H1 (cell line): Measurements from ENCODE around the gene MPEG1. TPM values are rescaled to one million over a fixed set of nuclear protein-coding genes. Genes with fewer than 3 reads are reported as not detected.

Experiments
- CTCF ChIA-PET: fragments of 300-600 bp; sonication (Branson Sonifier 250); formaldehyde crosslinking; loops from one replicate; lab custom pipeline; 2021; ENCODE audit not compliant: partially characterized antibody; lab: Charles Lee
- POLR2A ChIA-PET: fragments of 300-600 bp; sonication (Branson Sonifier 250); formaldehyde crosslinking; loops from one replicate; lab custom pipeline; 2021; ENCODE audit warnings: inconsistent platforms; ENCODE audit not compliant: partially characterized antibody; lab: Charles Lee
- DNase-seq, 2 experiments: peaks; one replicate each; pipeline versions ENCODE4 v3.0.0 to v3.0.0-alpha.2; 2010 to 2022; ENCODE audit warnings: low spot score in 2 of 2, low read depth in 1 of 2, mixed read lengths in 1 of 2
- FAIRE-seq: peaks from 2 replicates; lab custom pipeline; 2011; peaks lifted over from hg19 to GRCh38; lab: Jason Lieb, UNC
- H2AFZ ChIP-seq: 2 replicates; pipeline ENCODE4 v1.8.1; 2012; ENCODE audit warnings: low read length, inconsistent platforms
- H2AK5ac ChIP-seq: 2 replicates; pipeline ENCODE4 v1.6.1; 2013; ENCODE audit warnings: low read depth, low read length
- H2BK120ac ChIP-seq: replicated peaks from 2 replicates; pipeline ENCODE3; 2013; ENCODE audit warnings: low read depth, low read length, inconsistent platforms
- H2BK12ac ChIP-seq: 2 replicates; pipeline ENCODE4 v1.6.1; 2013; ENCODE audit warnings: low read depth, low read length
- H2BK15ac ChIP-seq: 2 replicates; pipeline ENCODE4 v1.6.1; 2013; ENCODE audit warnings: low read length
- H2BK20ac ChIP-seq: 2 replicates; pipeline ENCODE4 v1.6.1; 2013; ENCODE audit warnings: low read length
- H2BK5ac ChIP-seq: 2 replicates; pipeline ENCODE4 v1.6.1; 2013; ENCODE audit warnings: low read depth, low read length
- H3K14ac ChIP-seq: 2 replicates; pipeline ENCODE4 v1.6.1; 2013; ENCODE audit warnings: inconsistent platforms; ENCODE audit not compliant: insufficient read length
- H3K18ac ChIP-seq: 2 replicates; pipeline ENCODE4 v1.6.1; 2013; ENCODE audit warnings: low read length; ENCODE audit errors: extremely low read depth
- H3K23ac ChIP-seq: 2 replicates; pipeline ENCODE4 v1.6.1; 2013; ENCODE audit warnings: inconsistent platforms; ENCODE audit not compliant: insufficient read length
- H3K23me2 ChIP-seq: 2 replicates; pipeline ENCODE4 v1.6.1; 2013; ENCODE audit warnings: low read depth, low read length
- H3K27ac ChIP-seq: 2 replicates; pipeline ENCODE4 v1.6.1; 2011; ENCODE audit warnings: low read depth, low read length, inconsistent platforms
- H3K27me3 ChIP-seq, 4 experiments: replicated peaks in 1 of 4; 1 replicate in 1 of 4; 2 replicates in 3 of 4; pipeline versions ENCODE4 v1.6.1 to v1.8.1; 2011 to 2013; ENCODE audit warnings: low read length in 3 of 4, mild to moderate bottlenecking in 3 of 4, inconsistent platforms in 2 of 4, mixed read lengths in 2 of 4, moderate library complexity in 1 of 4; ENCODE audit not compliant: control insufficient read depth in 3 of 4, insufficient read depth in 3 of 4; ENCODE audit errors: extremely low read depth in 1 of 4
- H3K36me3 ChIP-seq, 4 experiments: 2 replicates each; pipeline versions ENCODE4 v1.6.1 to v1.8.1; 2011 to 2013; ENCODE audit warnings: mild to moderate bottlenecking in 4 of 4, low read length in 3 of 4, moderate library complexity in 2 of 4, control low read depth in 1 of 4, inconsistent platforms in 1 of 4; ENCODE audit not compliant: insufficient read depth in 4 of 4, control insufficient read depth in 2 of 4
- H3K4ac ChIP-seq: replicated peaks from 2 replicates; pipeline ENCODE3; 2013; ENCODE audit warnings: low read length, low read depth, mixed read lengths, inconsistent platforms; ENCODE audit not compliant: insufficient read length
- H3K4me1 ChIP-seq, 4 experiments: replicated peaks in 1 of 4; 1 replicate in 1 of 4; 2 replicates in 3 of 4; pipeline versions ENCODE4 v1.6.1 to v1.8.1; 2011 to 2013; ENCODE audit warnings: low read length in 3 of 4, inconsistent platforms in 2 of 4, mixed read lengths in 1 of 4; ENCODE audit not compliant: insufficient read depth in 4 of 4, control insufficient read depth in 3 of 4
- H3K4me2 ChIP-seq, 2 experiments: 2 replicates each; pipeline versions ENCODE4 v1.6.1 to v1.8.1; 2011 to 2013; ENCODE audit warnings: low read depth in 2 of 2, low read length in 2 of 2, control low read depth in 1 of 2, inconsistent platforms in 1 of 2, mild to moderate bottlenecking in 1 of 2; ENCODE audit not compliant: insufficient read depth in 1 of 2
- H3K4me3 ChIP-seq, 4 experiments: fragments of 200-600, 300-600 bp in 1 of 4; sonication (generic), shearing (Covaris generic), sonication (Bioruptor Twin) in 1 of 4; 2 replicates each; pipeline versions ENCODE4 v1.5.1 to v1.8.1; 2011 to 2016; ENCODE audit warnings: low read length in 4 of 4, low read depth in 3 of 4, control low read depth in 2 of 4, inconsistent platforms in 2 of 4, mild to moderate bottlenecking in 2 of 4, mixed read lengths in 1 of 4, moderate library complexity in 1 of 4; ENCODE audit not compliant: insufficient read depth in 2 of 4; ENCODE audit errors: extremely low read depth in 1 of 4
- H3K56ac ChIP-seq: replicated peaks from 2 replicates; pipeline ENCODE3; 2013; ENCODE audit warnings: low read depth, mild to moderate bottlenecking, mixed read lengths, low read length, inconsistent platforms; ENCODE audit not compliant: insufficient read length
- H3K79me1 ChIP-seq: 2 replicates; pipeline ENCODE4 v1.6.1; 2013; ENCODE audit warnings: low read depth, low read length, control low read depth
- H3K79me2 ChIP-seq, 2 experiments: 2 replicates each; pipeline versions ENCODE4 v1.6.1 to v1.8.1; 2012 to 2013; ENCODE audit warnings: low read length in 2 of 2, mild to moderate bottlenecking in 2 of 2, inconsistent platforms in 1 of 2; ENCODE audit not compliant: insufficient read depth in 2 of 2, control insufficient read depth in 1 of 2
- H3K9ac ChIP-seq, 4 experiments: replicated peaks in 1 of 4; 1 replicate in 1 of 4; 2 replicates in 3 of 4; pipeline versions ENCODE4 v1.6.1 to v1.8.1; 2011 to 2013; ENCODE audit warnings: low read depth in 3 of 4, low read length in 3 of 4, control low read depth in 2 of 4, mild to moderate bottlenecking in 2 of 4, moderate library complexity in 2 of 4, inconsistent platforms in 1 of 4; ENCODE audit errors: extremely low read depth in 1 of 4
- H3K9me3 ChIP-seq, 2 experiments: 2 replicates each; pipeline versions ENCODE4 v1.6.1 to v1.8.1; 2012 to 2013; ENCODE audit warnings: mild to moderate bottlenecking in 2 of 2, moderate library complexity in 2 of 2, control low read depth in 1 of 2, inconsistent platforms in 1 of 2, low read depth in 1 of 2, low read length in 1 of 2, mixed read lengths in 1 of 2; ENCODE audit not compliant: insufficient read depth in 2 of 2
- H4K20me1 ChIP-seq, 2 experiments: replicated peaks in 1 of 2; 2 replicates each; pipeline versions ENCODE3 to v1.8.1; 2011 to 2013; ENCODE audit warnings: inconsistent platforms in 2 of 2, low read length in 2 of 2, mild to moderate bottlenecking in 1 of 2; ENCODE audit not compliant: insufficient read depth in 2 of 2, control insufficient read depth in 1 of 2
- H4K5ac ChIP-seq: 2 replicates; pipeline ENCODE4 v1.6.1; 2013; ENCODE audit warnings: low read length, low read depth, mixed read lengths, inconsistent platforms; ENCODE audit not compliant: insufficient read length
- H4K8ac ChIP-seq: 2 replicates; pipeline ENCODE4 v1.8.0; 2013; ENCODE audit warnings: mild to moderate bottlenecking, moderate library complexity, low read length, inconsistent platforms; ENCODE audit not compliant: insufficient read depth; ENCODE audit errors: extremely low read depth
- H4K91ac ChIP-seq: replicated peaks from 2 replicates; pipeline ENCODE3; 2013; ENCODE audit warnings: low read length, mixed read lengths, inconsistent platforms; ENCODE audit not compliant: insufficient read length
- ASH2L ChIP-seq: fragments of 200-600, 300-600 bp; sonication (generic); IDR thresholded peaks from one replicate; pipeline ENCODE4 v1.7.1; 2017; ENCODE audit warnings: low read length
- SIN3A ChIP-seq, 2 experiments: IDR thresholded peaks in 1 of 2; conservative IDR thresholded peaks in 1 of 2; 2 replicates each; pipeline ENCODE4 v1.6.1; 2011 to 2012; ENCODE audit warnings: low read length in 2 of 2, improper control_type of control experiment in 1 of 2, low read depth in 1 of 2, mild to moderate bottlenecking in 1 of 2
- SIRT6 ChIP-seq: IDR thresholded peaks from one replicate; pipeline ENCODE4 v1.7.1; 2012; ENCODE audit warnings: low read length, inconsistent platforms
- WGBS, 2 experiments: shearing (Covaris generic) in 1 of 2; methylation state at CpG; one replicate each; pipeline versions ENCODE4 v1.1.6 to v1.1.7; 2013 to 2015; ENCODE audit warnings: low lambda C conversion rate in 2 of 2, mixed read lengths in 2 of 2, inconsistent platforms in 1 of 2, low coverage in 1 of 2, missing lambda C conversion rate in 1 of 2; ENCODE audit not compliant: insufficient replicate concordance in 2 of 2, insufficient coverage in 1 of 2, insufficient read length in 1 of 2; ENCODE audit errors: extremely low coverage in 1 of 2, missing lambda C conversion rate in 1 of 2; 5-methylcytosine and 5-hydroxymethylcytosine counted together
- polyA plus RNA-seq, 7 experiments: library from polyadenylated mRNA; depleted of rRNA in 3 of 7; stranded (reverse) in 5 of 7; unstranded in 2 of 7; fragments of >200 nt in 5 of 7; fragments of 200-250 nt in 2 of 7; gene quantifications; 1 replicate in 5 of 7; 2 replicates in 1 of 7; 4 replicates in 1 of 7; pipeline versions ENCODE4 v1.2.1 to v1.2.3, GENCODE V29; 2011 to 2013; ENCODE audit warnings: missing spikeins in 2 of 7, mixed read lengths in 2 of 7
- total RNA-seq: library from RNA; stranded (reverse); fragmentation: NEBNext Ultra II Directional; extraction: Animal tissue kit (Norgen Biotek cat#: 25700); gene quantifications from 2 replicates; pipeline ENCODE4 v1.2.1, GENCODE V29; 2021

The MPEG1 gene
- total and polyA plus RNA-seq, 2 of the 8 experiments (the other 6 are each of a cell fraction or from before 2014, with no cell fraction given), result not detected

DNA sequence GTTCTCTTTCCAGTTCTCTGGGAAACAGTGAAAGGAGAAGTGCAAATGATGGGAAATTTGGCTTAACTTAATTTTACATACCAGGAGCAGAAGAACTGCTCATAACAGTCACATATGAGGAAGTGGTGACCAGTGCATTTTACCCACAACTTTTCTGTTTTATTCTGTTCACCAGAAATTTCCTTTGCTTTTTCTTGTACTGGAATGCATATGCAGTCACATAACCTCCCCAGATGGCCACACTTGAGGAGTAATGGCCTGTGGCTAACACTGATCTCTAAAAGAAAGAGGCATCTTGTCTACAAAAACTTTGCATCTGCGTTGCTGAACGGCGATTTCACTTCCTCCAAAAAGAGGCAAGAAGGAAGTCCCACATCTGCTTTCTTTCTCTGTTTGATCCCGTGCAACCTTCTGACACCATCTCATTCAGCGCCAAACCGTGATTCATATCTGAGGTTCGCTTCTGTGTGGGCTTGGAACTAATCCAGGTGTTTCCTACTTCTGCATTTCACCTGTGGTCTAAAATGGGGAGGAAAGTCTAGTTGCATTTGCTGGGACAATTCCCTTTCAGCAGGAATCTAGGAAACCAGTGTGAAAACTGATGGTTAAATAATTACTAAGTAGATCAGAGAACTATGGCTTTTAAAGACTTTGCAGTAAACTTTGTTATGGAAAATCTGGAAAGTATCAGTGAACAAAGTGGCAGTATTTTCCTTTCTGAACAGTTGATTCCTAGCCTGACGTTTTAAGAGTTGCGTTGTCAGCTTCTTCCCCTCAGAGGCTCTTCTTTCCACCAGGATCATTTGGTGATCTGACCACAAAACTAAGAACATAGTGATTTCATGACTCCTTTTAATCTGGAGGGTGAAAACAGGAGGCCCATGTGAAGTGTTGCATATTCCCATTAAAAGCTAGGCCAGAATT is 4.2 kb upstream of the MPEG1 start:
- Histone ChIP-seq H3K27ac (no peak overlapping the region), H2BK15ac (no peak overlapping the region), H4K20me1 (no peaks in the 10 kb centered on the region), H2BK12ac (no peak overlapping the region), H2AFZ (0 out of 2 replicates have a peak overlapping the region, but pooled peaks have one; percentile 33), H3K79me1 (no peaks in the 10 kb centered on the region), H3K4me3 (no peak overlapping the region), H3K79me2 (no peaks in the 10 kb centered on the region), H3K23me2 (no peaks in the 10 kb centered on the region; the same call in 1 of the 2 replicates), H3K27me3 (no peaks in the 10 kb centered on the region), H3K4me1 (no peaks in the 10 kb centered on the region), H2BK20ac (no peak overlapping the region), H4K5ac (no peak overlapping the region), H3K4me2 (no peak overlapping the region), H3K23ac (no peak overlapping the region), H3K18ac (no peak overlapping the region), H2AK5ac (no peak overlapping the region), H3K4ac (no peak overlapping the region), H4K8ac (no peak overlapping the region), H2BK120ac (no peak overlapping the region), H3K36me3 (no peaks in the 10 kb centered on the region), H3K9ac (no peak overlapping the region), H3K56ac (no peak overlapping the region), H2BK5ac (no peak overlapping the region), H3K9me3 (no peaks in the 10 kb centered on the region), H3K14ac (no peak overlapping the region), H4K91ac (no peak overlapping the region)
- WGBS, 2 experiments, result 92% methylated on average over 9 of the region's 9 CpGs; no CpG with 5 or more reads in 1 of the 2 experiments
- TF ChIP-seq SIRT6 (no peak), SIN3A (conservative IDR thresholded peaks at IDR 0.05 in 1 of 2, IDR thresholded peaks at IDR 0.05 in 1 of 2; ENCODE audit: low read depth in 1 of 2, low read length in 2 of 2) (no peak), ASH2L (no peak)
- ChIA-PET POLR2A (no interaction called here), CTCF (no interaction called here)
- FAIRE-seq, result no peak
- no peak for DNase-seq
